Stomach (tissue), 9 donors: ENCODE results near the gene BCLAF1. TPM values are rescaled to one million over a fixed set of nuclear protein-coding genes. Genes with fewer than 3 reads are reported as not detected.
A peak's percentile ranks its signal among the peaks of the same experiment; 100 is the strongest.

Experiments used
- DNase-seq, 2 donors: peaks; one replicate each; pipeline versions ENCODE4 v3.0.0 to v3.0.0-alpha.2; 2013 to 2019
- H3K27ac ChIP-seq, 5 donors: fragments of 200-600 bp in 4 of 5; sonication (generic) in 4 of 5; one replicate each; pipeline ENCODE4 v1.5.1; 2013 to 2019; ENCODE audit warnings: mild to moderate bottlenecking in 1 of 5, moderate library complexity in 1 of 5
- H3K27me3 ChIP-seq, 3 donors: fragments of 200-600 bp; sonication (generic); one replicate each; pipeline ENCODE4 v1.5.1; 2017 to 2019; ENCODE audit warnings: mixed run types in 1 of 3
- H3K36me3 ChIP-seq, 4 donors: fragments of 200-600 bp; sonication (generic); 1 replicate in 3 of 4; 2 replicates in 1 of 4; pipeline ENCODE4 v1.5.1; 2016 to 2019
- H3K4me1 ChIP-seq, 4 donors: fragments of 200-600 bp; sonication (generic); one replicate each; pipeline ENCODE4 v1.5.1; 2016 to 2019
- H3K4me3 ChIP-seq, 4 donors: fragments of 200-600 bp; sonication (generic) in 3 of 4; one replicate each; pipeline ENCODE4 v1.5.1; 2016 to 2019; ENCODE audit warnings: mild to moderate bottlenecking in 1 of 4
- H3K9me3 ChIP-seq, 4 donors: fragments of 200-600 bp; sonication (generic); one replicate each; pipeline ENCODE4 v1.5.1; 2016 to 2019
- CTCF ChIP-seq, 7 experiments: fragments of 450-650 bp in 4 of 7; fragments of 200-600 bp in 3 of 7; sonication (generic) in 3 of 7; IDR thresholded peaks; one replicate each; pipeline ENCODE4 v1.5.1; 2016 to 2019; ENCODE audit warnings: antibody characterized with exemption in 7 of 7, control low read depth in 2 of 7, mild to moderate bottlenecking in 1 of 7
- EP300 ChIP-seq: sonication (generic); formaldehyde crosslinking; IDR thresholded peaks from one replicate; pipeline ENCODE4 v1.6.1; 2017; ENCODE audit warnings: antibody characterized with exemption
- POLR2A ChIP-seq, 4 donors: fragments of 450-650 bp; IDR thresholded peaks; one replicate each; pipeline ENCODE4 v1.6.1; 2016; ENCODE audit warnings: antibody characterized with exemption in 4 of 4, control low read depth in 2 of 4, mild to moderate bottlenecking in 1 of 4, moderate library complexity in 1 of 4
- POLR2AphosphoS5 ChIP-seq, 3 donors: sonication (generic); formaldehyde crosslinking; IDR thresholded peaks; one replicate each; pipeline ENCODE4 v1.6.1; 2016; ENCODE audit warnings: antibody characterized with exemption in 3 of 3
- WGBS, 5 donors: extraction: QIAGEN DNeasy Blood & Tissue Kit in 3 of 5; methylation state at CpG; one replicate each; pipeline versions ENCODE4 v1.1.5 to v1.1.7; 2013 to 2018; 5-methylcytosine and 5-hydroxymethylcytosine counted together
- intact Hi-C: fragments of 100-400 bp; cut with DNase I; formaldehyde crosslinking; loops from one replicate; pipeline ENCODE4 v1.15.1; 2023; ENCODE audit warnings: low total_unique reads
- polyA plus RNA-seq, 3 donors: library from polyadenylated mRNA; stranded (reverse); fragments of 200-250 nt; gene quantifications; one replicate each; pipeline ENCODE4 v1.2.3, GENCODE V29; 2013
- total RNA-seq, 5 donors: library from RNA; depleted of rRNA; stranded (reverse); fragments of >200 nt; gene quantifications; one replicate each; pipeline versions ENCODE4 v1.1.0 to v1.2.3, GENCODE V29; 2014 to 2016
- donor health status: healthy with polysubstance abuse.
- donor health status: Bipolar disorder and iron deficiency.
- donor health status: healthy.

Gene BCLAF1
- total and polyA plus RNA-seq, 8 donors, result 12.8 to 294 (median 148) TPM

- Histone ChIP-seq H3K4me1 (peaks cover 0 to 6% (median 3%) of the 10 kb centered on the region in 4 donors), H3K36me3 (no peaks in the 10 kb centered on the region), H3K9me3 (no peaks in the 10 kb centered on the region), H3K4me3 (no peak overlapping the region), H3K27ac (no peak overlapping the region), H3K27me3 (no peaks in the 10 kb centered on the region)
- TF ChIP-seq EP300, result no peak
- TF ChIP-seq POLR2A (IDR thresholded peaks at IDR 0.05), result no peak
- TF ChIP-seq POLR2AphosphoS5 (IDR thresholded peaks at IDR 0.05), result peak in 1 of 3 donors; percentile 36
- peak in 5 of 7 experiments; percentile 67 to 80 (median 71) for TF ChIP-seq CTCF (IDR thresholded peaks at IDR 0.05)
- intact Hi-C loops, result no loop called here
- 32 to 46% (median 39%) methylated on average over 5 of the region's 5 CpGs for WGBS, 5 donors
- DNase-seq, result peak; percentile 59 to 91
Measured at GRCh38 chr6:136317021-136317694, 27.5 kb upstream of the BCLAF1 start.

GRCh38 chr6:136315594-136315993 is 25.9 kb upstream of the BCLAF1 start:
- peaks cover 0 to 6% (median 3%) of the 10 kb centered on the region in 4 donors for H3K4me1 ChIP-seq
- H3K9me3 ChIP-seq, result no peaks in the 10 kb centered on the region
- 82 to 91% (median 88%) methylated on average over 4 of the region's 4 CpGs for WGBS, 5 donors
- DNase-seq, result no peak
- H3K36me3 ChIP-seq, result no peaks in the 10 kb centered on the region
- H3K4me3 ChIP-seq, result no peak overlapping the region
- intact Hi-C loops, result no loop called here
- no peak overlapping the region for H3K27ac ChIP-seq
- H3K27me3 ChIP-seq, result no peaks in the 10 kb centered on the region
- no peak for TF ChIP-seq POLR2A (IDR thresholded peaks at IDR 0.05)
- no peak for TF ChIP-seq EP300
- no peak for TF ChIP-seq CTCF (IDR thresholded peaks at IDR 0.05)
- no peak for TF ChIP-seq POLR2AphosphoS5 (IDR thresholded peaks at IDR 0.05)

- no peak for DNase-seq
- WGBS, 5 donors, result 88 to 95% (median 92%) methylated on average over 3 of the region's 3 CpGs
- H3K9me3 ChIP-seq, result no peaks in the 10 kb centered on the region
- H3K4me3 ChIP-seq, result no peak overlapping the region
- H3K4me1 ChIP-seq, result peaks cover 0 to 6% (median 3%) of the 10 kb centered on the region in 4 donors
- H3K36me3 ChIP-seq, result no peaks in the 10 kb centered on the region
- H3K27ac ChIP-seq, result no peak overlapping the region
- intact Hi-C loops, result no loop called here
- no peaks in the 10 kb centered on the region for H3K27me3 ChIP-seq
- TF ChIP-seq EP300 (no peak), POLR2A (IDR thresholded peaks at IDR 0.05) (no peak), POLR2AphosphoS5 (IDR thresholded peaks at IDR 0.05) (no peak), CTCF (IDR thresholded peaks at IDR 0.05) (no peak)
Measured at GRCh38 chr6:136312975-136313374, 23.3 kb upstream of the BCLAF1 start.

GRCh38 chr6:136309729-136310311 is 20.2 kb upstream of the BCLAF1 start:
- intact Hi-C loops, result no loop called here
- no peak overlapping the region for H3K4me3 ChIP-seq
- H3K27ac ChIP-seq, result no peak overlapping the region
- TF ChIP-seq POLR2AphosphoS5 (IDR thresholded peaks at IDR 0.05), result no peak
- TF ChIP-seq POLR2A (IDR thresholded peaks at IDR 0.05), result no peak
- TF ChIP-seq CTCF (IDR thresholded peaks at IDR 0.05), result no peak
- TF ChIP-seq EP300, result no peak
- WGBS, 5 donors, result 89 to 100% (median 94%) methylated on average over 1 of the region's 1 CpG
- H3K36me3 ChIP-seq, result no peaks in the 10 kb centered on the region
- no peaks in the 10 kb centered on the region for H3K27me3 ChIP-seq
- no peak for DNase-seq
- no peaks in the 10 kb centered on the region for H3K4me1 ChIP-seq
- no peaks in the 10 kb centered on the region for H3K9me3 ChIP-seq
